WERI-Rb-1 (cell line): ENCODE measurements around the gene SLIT2.

Source experiments
- DNase-seq: peaks from one replicate; pipeline ENCODE4 v3.0.0-alpha.2; 2020
- H3K27ac ChIP-seq: fragments of 250-450 bp; sonication (Bioruptor Pico); 2 replicates; pipeline ENCODE4 v1.5.1; 2020; ENCODE audit warnings: mild to moderate bottlenecking, moderate library complexity
- H3K27me3 ChIP-seq: fragments of 250-450 bp; sonication (Bioruptor Pico); 2 replicates; pipeline ENCODE4 v1.5.1; 2021; ENCODE audit warnings: mild to moderate bottlenecking, low read depth, moderate library complexity; ENCODE audit not compliant: insufficient read depth, severe bottlenecking
- H3K36me3 ChIP-seq: fragments of 250-450 bp; sonication (Bioruptor Pico); 2 replicates; pipeline ENCODE4 v1.5.1; 2020; ENCODE audit warnings: mild to moderate bottlenecking, moderate library complexity
- H3K4me3 ChIP-seq: 2 replicates; pipeline ENCODE4 v1.5.1; 2011; ENCODE audit warnings: low read depth, mild to moderate bottlenecking, control low read depth, low read length
- H3K9me3 ChIP-seq: fragments of 250-450 bp; sonication (Bioruptor Pico); 2 replicates; pipeline ENCODE4 v1.5.1; 2021; ENCODE audit warnings: mild to moderate bottlenecking, moderate library complexity; ENCODE audit not compliant: severe bottlenecking
- TF ChIP-seq, protein P1 (sequence below): IDR thresholded peaks from 2 replicates; pipeline ENCODE4 v1.5.1; 2011; ENCODE audit warnings: low read depth, mild to moderate bottlenecking, control low read depth, inconsistent platforms, low read length

The SLIT2 gene

DNA sequence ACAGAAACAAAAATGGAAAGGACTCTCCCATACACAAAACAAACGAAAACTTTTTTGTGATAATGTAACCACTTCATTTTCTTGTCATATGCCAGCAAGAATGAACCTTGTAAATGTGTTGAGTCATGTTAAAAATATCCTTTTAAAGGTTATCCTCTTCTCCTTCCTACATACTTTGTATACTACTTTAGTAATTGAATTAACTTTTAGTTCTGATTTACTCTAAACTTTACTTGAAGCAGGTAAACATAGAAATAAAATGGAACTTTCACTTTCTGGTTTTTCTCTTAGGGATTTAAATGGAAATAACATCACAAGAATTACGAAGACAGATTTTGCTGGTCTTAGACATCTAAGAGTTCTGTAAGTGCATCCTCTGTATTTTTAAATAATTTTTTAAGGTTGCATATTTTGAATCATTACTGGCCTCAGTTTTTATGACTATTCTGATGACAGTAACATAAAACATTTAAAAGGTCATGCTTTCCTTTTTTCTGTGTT is 4.7 kb downstream of the SLIT2 start:
- H3K36me3 ChIP-seq: no peaks in the 10 kb centered on the region
- TF ChIP-seq, protein P1, sequence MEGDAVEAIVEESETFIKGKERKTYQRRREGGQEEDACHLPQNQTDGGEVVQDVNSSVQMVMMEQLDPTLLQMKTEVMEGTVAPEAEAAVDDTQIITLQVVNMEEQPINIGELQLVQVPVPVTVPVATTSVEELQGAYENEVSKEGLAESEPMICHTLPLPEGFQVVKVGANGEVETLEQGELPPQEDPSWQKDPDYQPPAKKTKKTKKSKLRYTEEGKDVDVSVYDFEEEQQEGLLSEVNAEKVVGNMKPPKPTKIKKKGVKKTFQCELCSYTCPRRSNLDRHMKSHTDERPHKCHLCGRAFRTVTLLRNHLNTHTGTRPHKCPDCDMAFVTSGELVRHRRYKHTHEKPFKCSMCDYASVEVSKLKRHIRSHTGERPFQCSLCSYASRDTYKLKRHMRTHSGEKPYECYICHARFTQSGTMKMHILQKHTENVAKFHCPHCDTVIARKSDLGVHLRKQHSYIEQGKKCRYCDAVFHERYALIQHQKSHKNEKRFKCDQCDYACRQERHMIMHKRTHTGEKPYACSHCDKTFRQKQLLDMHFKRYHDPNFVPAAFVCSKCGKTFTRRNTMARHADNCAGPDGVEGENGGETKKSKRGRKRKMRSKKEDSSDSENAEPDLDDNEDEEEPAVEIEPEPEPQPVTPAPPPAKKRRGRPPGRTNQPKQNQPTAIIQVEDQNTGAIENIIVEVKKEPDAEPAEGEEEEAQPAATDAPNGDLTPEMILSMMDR: no peak
- no peak for DNase-seq
- H3K27me3 ChIP-seq: peaks cover 34% of the 10 kb centered on the region
- no peak overlapping the region for H3K4me3 ChIP-seq
- no peaks in the 10 kb centered on the region for H3K9me3 ChIP-seq
- no peak overlapping the region for H3K27ac ChIP-seq

DNA sequence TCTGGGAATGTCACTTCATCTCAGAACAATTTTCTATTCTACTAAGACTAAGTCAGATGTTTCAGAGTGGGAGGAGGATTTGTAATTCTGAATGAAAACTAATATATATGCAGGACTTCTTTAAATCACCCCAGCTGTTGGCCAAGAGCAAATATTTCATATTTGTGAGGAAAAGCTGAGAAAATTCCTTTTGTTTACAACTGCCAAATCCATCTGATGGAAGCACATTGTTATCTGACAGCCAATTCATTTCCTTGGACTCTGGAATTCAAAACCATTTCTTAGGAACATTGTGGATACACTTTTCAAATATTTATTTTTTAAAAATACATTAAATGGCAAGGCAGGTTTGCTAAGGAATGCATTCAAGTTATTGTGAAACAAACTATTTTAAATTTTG is 8.0 kb downstream of the SLIT2 start:
- H3K36me3 ChIP-seq: no peaks in the 10 kb centered on the region
- H3K27me3 ChIP-seq: peaks cover 10% of the 10 kb centered on the region
- no peaks in the 10 kb centered on the region for H3K9me3 ChIP-seq
- TF ChIP-seq, protein P1: no peak
- H3K27ac ChIP-seq: no peak overlapping the region
- DNase-seq: no peak
- H3K4me3 ChIP-seq: no peak overlapping the region

DNA sequence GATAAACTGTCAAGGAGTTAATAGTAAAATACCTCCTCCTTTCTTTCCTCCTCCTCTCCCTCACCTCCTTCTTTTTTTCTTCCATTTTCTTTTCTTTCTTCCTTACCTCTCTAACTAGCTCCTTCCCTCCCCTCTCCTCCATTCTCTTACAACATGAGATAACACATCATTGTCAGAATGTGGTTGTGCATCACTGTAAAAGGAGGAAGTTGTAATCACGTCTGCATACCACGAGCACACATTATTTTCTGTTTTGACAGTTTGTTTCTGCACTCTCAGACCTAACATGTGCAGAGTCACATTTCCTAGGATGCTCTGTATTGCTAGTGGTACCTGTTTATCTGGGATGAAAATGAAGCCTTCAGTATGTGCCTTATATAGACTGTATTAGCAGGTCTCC is 9.1 kb downstream of the SLIT2 start:
- Histone ChIP-seq H3K27ac (no peak overlapping the region), H3K36me3 (no peaks in the 10 kb centered on the region), H3K27me3 (peaks cover under 1% of the 10 kb centered on the region), H3K9me3 (no peaks in the 10 kb centered on the region), H3K4me3 (no peak overlapping the region)
- no peak for DNase-seq
- TF ChIP-seq, protein P1: no peak

DNA sequence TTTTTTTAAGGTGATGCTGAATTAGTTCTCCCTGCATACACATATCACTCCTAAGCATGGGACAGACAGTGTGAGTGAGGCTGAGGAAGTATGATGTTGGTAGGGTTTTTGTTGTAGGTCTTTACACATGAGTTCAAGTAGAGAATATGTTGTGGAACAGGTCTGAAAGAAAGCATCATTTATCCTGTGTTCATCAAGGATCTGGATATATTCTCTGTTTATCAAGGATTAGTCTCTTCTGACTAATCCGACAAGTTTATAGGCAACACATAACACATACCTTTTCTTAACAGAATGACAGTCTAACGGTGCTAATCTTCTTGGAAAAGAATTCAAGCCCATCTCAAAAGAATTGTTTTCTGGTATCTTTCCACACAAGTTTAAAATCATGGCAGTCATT is 10.5 kb downstream of the SLIT2 start:
- H3K27ac ChIP-seq: no peak overlapping the region
- no peaks in the 10 kb centered on the region for H3K27me3 ChIP-seq
- H3K36me3 ChIP-seq: no peaks in the 10 kb centered on the region
- H3K9me3 ChIP-seq: no peaks in the 10 kb centered on the region
- no peak for DNase-seq
- H3K4me3 ChIP-seq: no peak overlapping the region
- TF ChIP-seq, protein P1: no peak

DNA sequence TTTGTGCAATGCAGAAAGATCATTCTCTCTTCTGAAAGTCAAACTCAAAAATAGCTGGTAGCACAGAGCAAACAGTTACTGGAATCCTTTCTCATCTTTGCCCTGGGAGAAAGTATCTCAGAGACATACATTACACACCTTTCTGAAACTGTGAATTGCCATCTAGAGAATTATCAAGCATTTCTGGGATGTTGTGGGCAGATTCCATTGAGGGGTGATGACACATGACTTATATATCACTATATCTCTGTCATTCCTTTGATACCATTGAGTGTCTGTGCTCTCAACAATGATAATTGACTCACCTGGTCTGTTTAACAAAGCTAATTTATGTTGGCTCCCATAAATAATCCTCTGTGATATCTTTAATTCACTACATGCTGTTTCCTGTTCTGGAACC is 13.0 kb downstream of the SLIT2 start:
- TF ChIP-seq, protein P1: no peak
- H3K36me3 ChIP-seq: no peaks in the 10 kb centered on the region
- no peak for DNase-seq

DNA sequence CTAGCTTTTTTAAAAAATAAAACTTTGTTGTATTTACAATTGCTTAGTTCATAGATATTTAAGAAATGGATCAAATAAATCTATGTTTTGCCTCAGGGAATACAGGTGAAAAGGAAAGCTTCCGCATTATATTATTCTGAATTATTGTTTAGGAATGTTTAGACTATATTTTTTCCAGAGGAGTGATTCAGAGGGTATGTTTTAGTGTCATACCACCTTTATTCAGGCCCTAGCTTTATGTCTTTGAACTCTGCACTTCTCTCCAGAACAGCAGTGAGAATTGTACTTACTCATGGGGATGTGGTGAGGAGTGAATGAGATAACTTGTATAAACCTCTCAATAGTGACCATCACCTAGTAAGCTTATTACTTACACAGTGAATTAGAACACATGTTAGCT is 14.0 kb downstream of the SLIT2 start:
- no peak overlapping the region for H3K27ac ChIP-seq
- H3K36me3 ChIP-seq: no peaks in the 10 kb centered on the region
- no peak overlapping the region for H3K4me3 ChIP-seq
- TF ChIP-seq, protein P1: no peak
- H3K9me3 ChIP-seq: no peaks in the 10 kb centered on the region
- no peak for DNase-seq
- no peaks in the 10 kb centered on the region for H3K27me3 ChIP-seq

More for the DNA sequence above, 13.0 kb downstream of the SLIT2 start:
- H3K27ac ChIP-seq: no peak overlapping the region
- no peaks in the 10 kb centered on the region for H3K27me3 ChIP-seq
- H3K9me3 ChIP-seq: no peaks in the 10 kb centered on the region
- H3K4me3 ChIP-seq: no peak overlapping the region
